Measurements from ENCODE around the gene ZNF70.

Gene ZNF70

DNA sequence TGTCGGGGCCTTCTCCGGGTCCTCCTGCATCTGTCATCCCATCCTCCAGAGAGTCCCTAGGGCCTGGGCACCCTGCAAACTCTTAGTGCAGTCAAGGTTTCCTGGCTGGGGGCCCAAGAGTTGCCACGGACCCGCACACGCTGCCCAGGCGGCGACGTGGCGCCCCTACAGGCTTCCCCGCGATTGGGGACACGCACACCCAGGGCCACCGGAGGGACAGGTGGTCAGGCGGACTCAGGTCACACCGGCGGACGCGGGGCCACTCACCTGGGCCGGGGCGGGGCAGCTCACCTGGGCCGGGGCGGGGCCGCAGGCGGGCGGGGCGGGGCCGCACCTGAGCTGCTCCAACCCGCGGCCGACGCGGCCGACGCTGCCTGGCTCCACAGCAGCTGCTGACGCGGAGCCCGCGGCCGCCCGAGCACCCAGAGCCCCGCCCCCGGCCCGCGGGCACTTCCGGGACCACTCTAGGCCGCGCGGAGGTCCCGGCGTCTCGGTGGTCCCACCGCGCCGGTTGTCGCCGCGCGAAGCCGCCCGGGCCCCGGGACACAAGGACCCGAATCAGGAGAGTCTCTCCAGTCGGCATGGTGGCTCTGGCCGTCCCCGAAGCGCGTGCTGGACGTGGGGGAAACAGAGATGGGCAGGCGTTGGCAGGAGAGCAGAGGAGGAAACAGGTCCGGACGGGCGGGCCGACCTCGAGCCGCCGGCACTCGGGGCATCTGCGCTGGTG lies at the start of gene ZNF70:
Gene ZNF70 (minus strand): TSS at position 399 of the 727 bp plus-strand sequence. CDS start 5,972 bp downstream, outside the sequence.
- peak; percentile 97 for DNase-seq

DNA sequence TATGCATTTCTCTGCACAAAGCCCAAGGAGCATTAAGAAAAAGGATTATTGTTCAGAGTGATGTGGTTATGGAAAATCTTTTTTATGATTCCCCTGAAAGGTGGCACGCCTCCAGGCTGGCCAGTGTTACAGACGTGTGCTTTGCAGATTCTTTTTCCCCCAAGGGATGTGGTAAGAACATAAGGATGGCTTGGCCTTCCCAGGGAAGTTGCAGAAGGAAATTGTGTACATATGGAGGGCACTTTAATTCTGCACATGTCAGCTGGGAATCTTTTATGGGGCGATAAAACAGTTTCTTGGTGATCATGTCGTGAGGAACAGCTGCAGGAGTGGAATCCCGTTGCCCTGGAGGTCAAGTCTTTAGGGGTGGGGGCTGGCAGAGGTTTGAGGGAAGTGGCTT lies 45.5 kb upstream of the ZNF70 start:
- no peak for DNase-seq

DNA sequence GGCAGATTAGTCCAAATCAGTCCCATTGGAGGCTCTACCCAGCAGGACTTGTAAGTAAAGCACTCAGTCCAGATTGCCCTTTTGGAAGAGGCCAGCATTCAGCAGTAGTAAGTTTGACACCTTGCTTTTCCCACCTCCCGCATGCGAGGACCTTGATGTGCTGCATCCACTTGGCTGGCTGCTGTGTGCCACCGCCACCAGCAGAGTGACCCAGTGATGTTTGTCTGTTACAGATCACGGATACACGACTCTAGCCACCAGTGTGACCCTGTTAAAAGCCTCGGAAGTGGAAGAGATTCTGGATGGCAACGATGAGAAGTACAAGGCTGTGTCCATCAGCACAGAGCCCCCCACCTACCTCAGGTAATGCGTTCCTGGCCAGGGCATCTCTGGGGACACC lies 42.4 kb upstream of the ZNF70 start:
- no peak for DNase-seq

DNA sequence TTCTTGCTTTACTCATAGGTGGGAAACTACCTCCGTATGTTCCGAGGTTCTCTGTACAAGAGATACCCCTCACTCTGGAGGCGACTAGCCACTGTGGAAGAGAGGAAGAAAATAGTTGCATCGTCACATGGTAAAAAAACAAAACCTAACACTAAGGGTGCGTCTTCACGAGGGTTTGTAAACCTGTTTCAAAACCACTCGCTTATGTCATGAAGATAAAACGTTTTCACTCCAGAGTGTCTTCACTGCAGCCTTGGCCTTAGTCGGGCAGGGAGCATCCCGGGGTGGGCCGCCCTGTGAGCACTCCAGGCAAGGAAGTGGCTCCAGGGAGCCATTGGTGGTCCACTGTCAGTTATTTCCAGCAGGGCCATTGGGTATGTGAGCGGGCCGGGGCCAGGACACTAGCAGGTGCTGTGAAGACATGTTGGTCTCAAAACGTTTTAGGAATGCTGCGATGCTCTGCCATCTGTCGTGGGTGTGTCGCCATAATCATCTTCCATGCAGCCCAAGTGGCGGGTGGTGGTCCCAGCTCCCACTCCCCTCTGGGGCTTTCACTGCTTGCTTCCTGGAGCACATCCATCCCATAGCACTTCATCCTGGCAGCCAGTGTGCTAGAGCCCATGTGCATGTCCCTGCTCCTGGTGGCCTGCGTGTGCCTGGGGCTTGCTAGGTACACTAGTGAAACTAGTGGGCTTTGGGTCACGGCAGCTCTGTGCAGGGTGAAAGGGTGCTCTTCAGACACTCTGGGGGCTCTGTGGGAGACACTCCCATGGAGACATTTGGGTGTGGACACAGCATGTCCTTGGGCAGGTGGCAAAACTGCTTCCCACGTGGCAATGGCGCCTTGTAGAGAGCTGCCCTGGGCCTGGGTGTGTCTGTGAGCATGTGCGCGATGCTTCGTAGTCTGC lies 41.1 kb upstream of the ZNF70 start:
- DNase-seq = no peak

DNA sequence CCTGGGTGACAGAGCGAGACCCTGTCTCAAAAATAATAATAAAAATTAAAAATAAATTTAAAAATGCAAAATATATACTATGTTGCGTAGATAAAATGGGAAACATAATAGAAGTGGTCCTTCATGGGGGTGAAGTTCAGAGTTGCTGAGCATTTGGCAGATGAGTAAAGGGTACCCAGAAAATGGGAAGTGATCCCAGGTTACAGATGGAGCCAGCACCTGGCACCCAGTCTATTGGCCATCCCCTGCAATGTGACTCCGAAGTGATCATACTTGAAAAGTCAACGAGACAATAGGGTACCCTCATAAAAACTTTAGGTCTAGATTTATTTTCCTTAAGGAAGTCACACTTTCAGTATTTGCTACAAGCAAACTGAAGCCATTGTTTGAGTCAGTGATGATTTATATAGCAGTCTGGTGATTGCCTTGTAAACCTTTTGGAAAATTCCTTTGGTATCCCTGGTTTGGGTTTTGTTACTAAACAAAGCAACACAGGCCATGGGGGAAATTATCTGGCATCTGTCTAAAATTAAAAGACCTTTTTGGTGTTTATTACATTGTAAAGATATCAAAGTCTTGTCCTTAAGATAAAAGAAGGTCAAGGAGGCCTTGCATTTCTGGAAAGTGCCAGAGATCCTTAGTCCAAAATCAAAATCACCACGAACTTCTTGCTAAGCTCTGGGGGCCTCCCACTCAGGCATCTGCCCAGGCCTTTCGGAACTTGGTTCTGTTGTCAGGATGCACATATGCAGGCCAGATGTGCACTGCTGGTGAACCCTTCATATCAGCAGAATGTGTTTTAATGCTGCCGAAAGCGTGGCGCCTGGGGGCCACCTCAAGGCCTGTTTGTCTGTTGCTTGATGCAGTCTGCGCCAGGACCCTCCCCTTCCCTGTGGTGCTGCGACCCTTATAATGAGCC lies 40.2 kb upstream of the ZNF70 start:
- no peak for DNase-seq

DNA sequence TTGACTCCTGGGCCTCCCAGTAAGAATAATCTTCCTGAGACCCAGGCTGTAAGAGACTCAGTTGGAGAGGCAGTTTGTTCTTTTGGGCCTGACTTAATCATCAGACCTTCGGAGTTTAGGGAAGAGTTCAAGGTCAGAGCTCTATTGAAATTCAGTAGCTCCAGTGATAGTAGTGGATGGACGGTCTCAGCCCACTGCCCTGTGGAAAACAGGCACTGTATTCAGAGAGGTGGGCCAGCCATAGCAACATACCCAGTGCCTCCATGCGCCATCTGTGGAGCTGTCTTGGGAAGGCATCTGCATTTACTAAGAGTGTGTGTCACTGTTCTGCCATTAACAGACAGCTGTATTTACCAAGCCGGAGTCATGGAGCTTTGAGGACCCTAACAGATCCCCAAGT lies 38.7 kb upstream of the ZNF70 start:
- peak; percentile 48 for DNase-seq

DNA sequence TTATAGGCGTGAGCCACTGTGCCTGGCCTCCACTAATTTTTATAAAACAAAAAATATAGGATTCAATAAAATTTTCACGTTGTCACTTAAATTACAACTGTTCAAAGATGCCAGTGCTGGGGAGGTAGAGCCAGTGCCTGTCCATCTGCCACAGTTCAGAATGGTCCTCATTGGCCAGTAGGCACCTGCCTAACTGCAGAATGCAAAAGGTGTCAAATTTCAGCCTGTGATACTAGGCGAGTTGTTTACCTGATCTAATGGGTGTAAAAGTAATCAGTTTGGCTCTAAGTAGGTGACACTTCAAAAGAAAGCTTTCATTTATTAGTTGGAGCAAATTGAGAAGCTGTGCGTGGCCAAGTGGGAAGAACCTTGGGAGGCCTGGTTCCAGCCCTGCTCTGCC lies 38.2 kb upstream of the ZNF70 start:
- DNase-seq = peak; percentile 71

DNA sequence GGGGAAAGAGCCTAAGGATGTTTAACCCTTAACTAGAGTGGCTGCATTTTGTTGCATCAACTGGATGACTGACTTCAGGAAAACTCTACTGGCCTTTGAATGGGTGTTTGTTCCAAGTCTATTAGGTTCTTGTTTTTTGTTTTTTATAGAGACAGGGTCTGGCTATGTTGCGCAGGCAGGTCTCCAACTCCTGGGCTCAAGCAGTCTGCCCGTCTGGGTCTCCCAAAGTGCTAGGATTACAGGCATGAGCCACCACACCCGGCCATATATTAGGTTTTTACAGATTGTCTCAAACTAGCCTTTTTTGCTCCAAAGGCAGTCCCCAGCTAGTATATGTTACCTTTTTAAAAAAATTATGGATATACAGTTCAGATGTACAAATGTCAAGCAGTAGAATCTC lies 37.0 kb upstream of the ZNF70 start:
- DNase-seq = no peak

DNA sequence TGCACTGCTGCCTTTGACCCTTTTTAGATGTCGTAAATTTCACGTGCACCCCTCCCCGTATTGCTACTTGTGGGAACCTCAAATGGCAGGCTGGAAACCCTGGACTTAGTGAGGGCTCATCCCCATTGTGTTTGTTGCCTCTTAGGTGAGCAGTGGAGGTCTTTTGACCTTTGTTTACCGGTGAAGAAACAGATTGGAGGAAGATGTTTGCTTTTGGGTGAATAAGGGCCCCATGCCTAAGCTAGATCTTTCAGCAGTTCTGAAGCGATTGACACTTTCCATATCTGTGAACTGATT lies 36.6 kb upstream of the ZNF70 start:
- no peak for DNase-seq

DNA sequence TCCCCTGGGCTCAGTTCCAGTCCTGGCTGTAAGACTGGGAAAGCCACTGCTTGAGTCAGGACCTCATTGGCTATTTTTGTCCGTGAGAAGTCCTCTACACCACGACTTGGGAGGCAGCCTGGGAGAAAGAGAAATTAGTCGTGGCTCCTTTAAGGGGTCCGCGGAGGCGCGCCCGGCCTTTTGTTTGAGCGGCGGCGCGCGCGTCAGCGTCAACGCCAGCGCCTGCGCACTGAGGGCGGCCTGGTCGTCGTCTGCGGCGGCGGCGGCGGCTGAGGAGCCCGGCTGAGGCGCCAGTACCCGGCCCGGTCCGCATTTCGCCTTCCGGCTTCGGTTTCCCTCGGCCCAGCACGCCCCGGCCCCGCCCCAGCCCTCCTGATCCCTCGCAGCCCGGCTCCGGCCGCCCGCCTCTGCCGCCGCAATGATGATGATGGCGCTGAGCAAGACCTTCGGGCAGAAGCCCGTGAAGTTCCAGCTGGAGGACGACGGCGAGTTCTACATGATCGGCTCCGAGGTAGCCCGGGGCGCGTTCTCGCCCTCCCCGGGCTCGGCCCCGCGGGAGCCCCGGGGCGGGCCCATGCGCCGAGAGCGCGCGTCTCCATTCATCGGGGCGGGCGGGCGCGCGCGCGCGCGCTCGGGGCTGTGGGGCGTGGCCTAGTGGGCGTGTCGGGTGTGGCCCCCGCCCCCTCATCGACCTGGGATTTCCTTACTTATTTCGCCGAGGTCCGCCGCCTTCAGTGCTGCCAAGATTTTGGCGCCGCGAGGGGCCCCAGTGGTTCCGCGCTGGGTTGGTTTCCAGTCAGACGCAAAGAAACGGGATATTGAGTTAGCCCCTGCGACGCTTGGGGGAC lies 36.1 kb upstream of the ZNF70 start, which contains the start of gene SMARCB1:
Gene SMARCB1 (plus strand): TSS at position 215 of the 848 bp plus-strand sequence. CDS start 204 bp downstream, at position 419.
- peak; percentile 93 for DNase-seq

DNA sequence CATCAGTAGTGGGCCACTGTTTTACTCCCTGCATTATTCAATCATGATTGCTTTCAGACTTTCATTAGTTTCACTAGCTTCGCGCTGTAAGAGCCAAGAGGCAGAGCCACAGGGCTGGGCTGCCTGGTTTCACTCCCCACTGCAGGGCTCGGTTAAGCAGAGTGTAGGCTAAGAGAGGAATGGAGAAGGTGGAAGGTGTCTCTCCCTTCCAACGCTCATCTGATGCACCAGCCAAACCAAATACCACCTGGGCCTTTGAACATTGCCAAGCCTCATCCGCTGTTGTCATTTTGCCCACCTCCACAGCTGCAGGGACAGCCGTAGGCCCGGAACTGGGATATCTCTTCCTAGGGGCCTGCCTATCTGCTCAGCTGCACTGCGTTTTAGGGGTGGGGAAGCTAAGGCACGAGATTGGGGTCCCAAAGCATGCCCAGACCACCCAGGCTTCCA lies 35.4 kb upstream of the ZNF70 start:
- DNase-seq = no peak

DNA sequence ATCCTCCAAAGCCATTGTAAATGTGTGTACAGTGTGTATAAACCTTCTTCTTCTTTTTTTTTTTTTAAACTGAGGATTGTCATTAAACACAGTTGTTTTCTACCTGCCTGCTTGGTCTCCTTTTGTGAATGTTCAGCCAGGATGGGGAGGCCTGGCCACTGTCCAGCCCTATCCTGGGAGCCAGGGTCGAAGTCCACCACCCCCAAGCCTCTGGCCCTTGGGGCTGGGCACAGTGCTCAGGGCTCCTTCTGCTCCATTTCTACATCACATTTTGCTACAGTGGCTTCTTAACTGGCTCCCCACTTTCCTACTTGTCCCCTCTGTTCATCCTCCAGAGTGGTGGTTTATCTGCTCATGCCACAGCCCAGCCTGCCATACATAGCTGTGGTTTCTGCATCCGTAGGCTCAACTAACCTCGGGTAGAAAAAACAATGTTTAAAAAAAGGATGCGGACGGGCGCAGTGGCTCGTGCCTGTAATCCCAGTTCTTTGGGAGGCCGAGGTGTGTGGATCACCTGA lies 33.4 kb upstream of the ZNF70 start:
- no peak for DNase-seq

DNA sequence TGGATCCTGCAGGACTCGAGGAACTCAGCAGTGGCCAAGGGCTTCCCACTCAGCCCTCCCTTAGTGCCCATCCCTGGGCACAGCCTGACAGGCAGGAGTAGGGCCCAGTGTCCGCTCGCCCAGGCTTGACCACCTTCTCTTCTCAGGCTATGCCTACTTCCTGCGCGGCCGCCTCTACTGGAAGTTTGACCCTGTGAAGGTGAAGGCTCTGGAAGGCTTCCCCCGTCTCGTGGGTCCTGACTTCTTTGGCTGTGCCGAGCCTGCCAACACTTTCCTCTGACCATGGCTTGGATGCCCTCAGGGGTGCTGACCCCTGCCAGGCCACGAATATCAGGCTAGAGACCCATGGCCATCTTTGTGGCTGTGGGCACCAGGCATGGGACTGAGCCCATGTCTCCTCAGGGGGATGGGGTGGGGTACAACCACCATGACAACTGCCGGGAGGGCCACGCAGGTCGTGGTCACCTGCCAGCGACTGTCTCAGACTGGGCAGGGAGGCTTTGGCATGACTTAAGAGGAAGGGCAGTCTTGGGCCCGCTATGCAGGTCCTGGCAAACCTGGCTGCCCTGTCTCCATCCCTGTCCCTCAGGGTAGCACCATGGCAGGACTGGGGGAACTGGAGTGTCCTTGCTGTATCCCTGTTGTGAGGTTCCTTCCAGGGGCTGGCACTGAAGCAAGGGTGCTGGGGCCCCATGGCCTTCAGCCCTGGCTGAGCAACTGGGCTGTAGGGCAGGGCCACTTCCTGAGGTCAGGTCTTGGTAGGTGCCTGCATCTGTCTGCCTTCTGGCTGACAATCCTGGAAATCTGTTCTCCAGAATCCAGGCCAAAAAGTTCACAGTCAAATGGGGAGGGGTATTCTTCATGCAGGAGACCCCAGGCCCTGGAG lies 32.6 kb upstream of the ZNF70 start:
- no peak for DNase-seq

DNA sequence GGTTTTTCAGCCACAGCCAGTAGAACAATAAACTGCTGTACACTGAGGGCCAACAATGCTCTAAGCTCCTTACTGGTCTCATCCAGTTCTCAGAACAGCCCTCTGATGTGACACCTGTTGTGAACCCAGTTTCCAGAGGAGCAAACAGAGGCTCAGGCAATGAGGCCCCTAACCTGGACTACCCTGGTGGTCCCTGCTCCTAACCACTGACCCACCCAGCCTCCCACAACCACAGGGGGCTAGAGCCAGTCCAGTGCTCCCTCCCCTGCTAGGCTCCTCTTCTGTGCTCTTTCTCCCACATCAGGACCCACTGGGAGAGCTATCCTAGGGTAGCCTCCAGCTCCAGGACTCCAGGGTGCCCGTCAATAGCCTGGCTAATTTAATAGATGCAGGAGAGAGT lies 31.8 kb upstream of the ZNF70 start:
- DNase-seq = no peak

DNA sequence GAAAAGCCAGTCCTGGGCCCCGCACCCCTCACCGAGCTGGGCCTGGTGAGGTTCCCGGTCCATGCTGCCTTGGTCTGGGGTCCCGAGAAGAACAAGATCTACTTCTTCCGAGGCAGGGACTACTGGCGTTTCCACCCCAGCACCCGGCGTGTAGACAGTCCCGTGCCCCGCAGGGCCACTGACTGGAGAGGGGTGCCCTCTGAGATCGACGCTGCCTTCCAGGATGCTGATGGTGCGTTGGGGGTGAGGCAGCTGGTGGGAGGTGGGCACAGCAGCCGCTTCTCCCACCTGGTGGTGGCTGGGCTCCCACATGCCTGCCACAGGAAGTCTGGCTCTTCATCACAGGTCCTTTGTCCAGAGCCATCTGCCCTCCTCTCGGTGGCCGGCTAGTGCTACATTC lies 31.3 kb upstream of the ZNF70 start:
- no peak for DNase-seq

DNA sequence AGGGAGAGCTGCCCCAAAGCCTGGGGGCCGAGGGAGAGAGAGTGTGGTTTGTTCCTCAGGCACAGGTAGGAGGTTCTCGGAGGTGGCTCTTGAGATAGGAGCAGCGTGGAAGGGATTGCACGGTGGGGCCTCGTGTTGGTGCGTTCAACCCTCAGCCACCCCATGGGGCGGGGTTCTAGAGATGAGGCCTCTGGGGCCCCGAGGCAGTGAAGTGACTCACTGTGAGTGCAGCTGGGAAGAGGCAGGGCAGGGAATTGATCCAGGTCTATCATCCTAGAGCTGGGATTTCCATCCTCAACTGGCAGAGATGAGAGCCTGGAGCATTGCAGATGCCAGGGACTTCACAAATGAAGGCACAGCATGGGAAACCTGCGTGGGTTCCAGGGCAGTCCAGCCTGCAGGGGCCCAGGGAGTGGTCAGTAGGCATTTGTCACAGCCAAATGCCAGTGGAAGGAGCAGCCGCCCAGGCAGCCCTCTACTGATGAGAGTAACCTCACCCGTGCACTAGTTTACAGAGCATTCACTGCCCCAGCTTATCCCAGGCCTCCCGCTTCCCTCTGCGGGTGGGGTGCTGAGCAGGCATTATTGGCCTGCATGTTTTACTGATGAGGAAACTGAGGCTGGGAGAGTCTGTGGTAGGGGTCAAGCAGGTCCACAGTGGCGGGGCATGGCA lies 30.7 kb upstream of the ZNF70 start:
- DNase-seq = no peak

DNA sequence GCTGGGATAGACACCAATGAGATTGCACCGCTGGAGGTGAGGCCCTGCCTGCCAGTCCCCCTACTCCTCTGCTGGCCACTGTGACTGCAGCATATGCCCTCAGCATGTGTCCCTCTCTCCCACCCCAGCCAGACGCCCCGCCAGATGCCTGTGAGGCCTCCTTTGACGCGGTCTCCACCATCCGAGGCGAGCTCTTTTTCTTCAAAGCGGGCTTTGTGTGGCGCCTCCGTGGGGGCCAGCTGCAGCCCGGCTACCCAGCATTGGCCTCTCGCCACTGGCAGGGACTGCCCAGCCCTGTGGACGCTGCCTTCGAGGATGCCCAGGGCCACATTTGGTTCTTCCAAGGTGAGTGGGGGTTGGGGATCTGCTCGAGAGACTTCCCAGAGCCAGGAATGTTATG lies 30.2 kb upstream of the ZNF70 start:
- DNase-seq = no peak

DNA sequence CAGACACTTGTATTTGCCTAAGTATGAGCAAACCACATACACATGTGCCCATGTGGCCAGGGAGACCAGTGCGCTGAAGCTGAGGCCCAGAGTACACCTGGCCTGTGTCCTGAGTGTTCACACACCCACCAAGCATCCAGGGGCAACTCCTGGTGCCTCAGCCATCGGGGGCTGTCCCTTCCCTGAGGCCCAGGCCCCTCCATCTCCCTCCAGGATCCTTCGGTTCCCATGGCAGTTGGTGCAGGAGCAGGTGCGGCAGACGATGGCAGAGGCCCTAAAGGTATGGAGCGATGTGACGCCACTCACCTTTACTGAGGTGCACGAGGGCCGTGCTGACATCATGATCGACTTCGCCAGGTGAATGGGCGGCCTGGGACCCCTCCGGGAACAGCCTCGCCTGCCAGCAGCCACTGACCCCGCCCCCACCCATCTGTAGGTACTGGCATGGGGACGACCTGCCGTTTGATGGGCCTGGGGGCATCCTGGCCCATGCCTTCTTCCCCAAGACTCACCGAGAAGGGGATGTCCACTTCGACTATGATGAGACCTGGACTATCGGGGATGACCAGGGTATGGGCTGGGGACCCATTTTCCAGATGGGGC lies 29.3 kb upstream of the ZNF70 start:
- no peak for DNase-seq

DNA sequence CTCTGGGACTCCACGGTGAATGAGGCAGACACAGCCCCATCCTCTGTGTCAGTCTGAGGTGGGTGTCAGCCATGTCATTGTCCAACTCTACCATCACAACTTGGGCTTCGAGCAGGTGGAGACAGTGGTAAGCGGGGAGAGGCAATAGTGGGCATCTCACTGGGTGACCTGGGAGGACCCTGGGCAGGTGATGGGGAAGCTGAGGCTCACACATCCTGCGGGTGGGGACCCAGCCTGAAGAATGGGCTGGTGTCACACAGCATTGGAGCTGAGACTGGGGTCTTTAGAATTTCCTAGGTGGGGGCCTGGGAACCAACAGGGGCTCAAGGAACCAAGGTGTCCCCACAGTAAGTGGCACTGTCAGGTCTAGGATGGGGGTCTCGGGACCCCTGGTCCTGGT lies 28.8 kb upstream of the ZNF70 start:
- no peak for DNase-seq

DNA sequence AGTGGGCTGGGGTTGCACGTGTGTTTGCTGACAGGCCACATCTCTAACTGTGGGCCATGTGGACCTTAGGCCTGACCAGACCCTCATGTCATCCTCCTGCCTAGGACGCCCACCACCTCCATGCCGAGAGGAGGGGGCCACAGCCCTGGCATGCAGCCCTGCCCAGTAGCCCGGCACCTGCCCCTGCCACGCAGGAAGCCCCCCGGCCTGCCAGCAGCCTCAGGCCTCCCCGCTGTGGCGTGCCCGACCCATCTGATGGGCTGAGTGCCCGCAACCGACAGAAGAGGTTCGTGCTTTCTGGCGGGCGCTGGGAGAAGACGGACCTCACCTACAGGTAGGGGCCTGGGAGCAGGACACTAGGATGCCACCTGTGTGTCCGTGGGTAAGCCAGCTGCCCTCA lies 28.2 kb upstream of the ZNF70 start:
- no peak for DNase-seq

All from NCI-H345 (cell line).